ENCODE measurements around the gene ZFAND4. TPM values are rescaled to one million over a fixed set of nuclear protein-coding genes. Genes with fewer than 3 reads are reported as not detected.
"Not testable (repeated sequence)": the region's sequence is repeated elsewhere in the genome, so short reads cannot be mapped to it uniquely, and the experiment has no call there.

ZFAND4 gene
- polyA plus RNA-seq, 3 donors = 4.4 to 5.9 (median 5.1) TPM

DNA sequence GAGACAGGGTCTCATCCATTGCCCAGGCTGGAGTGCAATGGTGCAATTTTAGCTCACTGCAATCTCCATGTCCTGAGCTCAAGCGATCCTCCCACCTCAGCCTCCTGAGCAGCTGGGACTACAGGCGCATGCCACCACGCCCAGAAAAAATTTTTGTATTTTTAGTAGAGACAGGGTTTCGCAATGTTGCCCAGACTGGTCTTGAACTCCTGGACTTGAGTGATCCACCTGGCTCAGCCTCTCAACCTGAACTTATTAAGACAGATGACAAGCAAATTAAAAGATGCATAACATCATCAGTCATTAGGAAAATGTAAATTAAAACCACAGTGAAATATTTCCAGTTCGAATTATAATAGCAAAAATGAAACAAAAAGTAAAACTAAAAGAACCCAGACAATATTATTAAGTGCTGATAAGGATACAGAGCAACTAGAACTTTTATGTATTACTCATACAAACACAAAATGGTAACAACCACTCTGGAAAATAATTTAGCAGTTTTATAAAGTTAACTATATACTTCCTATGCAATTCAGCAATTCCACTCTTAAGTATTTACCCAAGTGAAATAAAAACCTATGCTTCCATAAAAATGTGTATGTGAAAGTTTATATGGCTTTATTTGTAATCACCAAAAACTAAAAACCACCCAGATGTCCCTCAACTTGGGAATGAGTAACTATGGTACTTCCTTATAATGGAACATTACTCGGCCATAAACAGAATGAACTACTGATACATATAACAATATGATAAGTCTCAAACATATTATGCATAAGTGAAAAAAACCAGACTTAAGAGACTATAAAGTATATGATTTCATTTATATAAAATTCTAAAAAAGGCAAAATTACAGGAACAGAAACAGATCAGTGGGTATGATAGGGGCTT, 15.3 kb downstream of the ZFAND4 start:
- DNase-seq = no peak
- H3K9me3 ChIP-seq (replicated peaks in 1 of 2; ENCODE audit: control insufficient read depth in 1 of 2, insufficient read depth in 1 of 2, low read length in 2 of 2) = peaks cover 6 to 11% of the 10 kb centered on the region in 2 donors
- intact Hi-C loops (cut with micrococcal nuclease) = no loop called here
- no peak overlapping the region for H3K27ac ChIP-seq (ENCODE audit: low read depth in 1 of 2, low read length in 2 of 2)
- no peak overlapping the region for H3K9ac ChIP-seq (ENCODE audit: insufficient read depth, low read length, poor library complexity, severe bottlenecking)
- peaks cover 9 to 29% (median 20%) of the 10 kb centered on the region in 7 donors for H3K9me3 Mint-ChIP-seq
- H3K79me2 ChIP-seq (ENCODE audit: insufficient read depth, low read length) = no peaks in the 10 kb centered on the region
- no peak overlapping the region for H2AFZ ChIP-seq (ENCODE audit: insufficient read depth, low read depth, low read length, poor library complexity, severe bottlenecking)
- no peaks in the 10 kb centered on the region for H3K4me1 Mint-ChIP-seq
- H3K4me3 ChIP-seq (replicated peaks in 1 of 3; ENCODE audit: low read depth in 2 of 3, low read length in 3 of 3) = no peak overlapping the region
- no peaks in the 10 kb centered on the region for H4K20me1 ChIP-seq (ENCODE audit: insufficient read depth, low read length)
- H3K4me2 ChIP-seq (replicated peaks; ENCODE audit: extremely low read depth, low read length, poor library complexity, severe bottlenecking) = no peak overlapping the region
- no CpG with 5 or more reads among the region's 6 CpGs for WGBS (ENCODE audit: insufficient coverage)
- H3K27me3 ChIP-seq (ENCODE audit: control insufficient read depth in 2 of 2, insufficient read depth in 2 of 2, low read length in 2 of 2) = no peaks in the 10 kb centered on the region
- no peaks in the 10 kb centered on the region for H3K27me3 Mint-ChIP-seq (ENCODE audit: low read depth in 3 of 3)
- peaks cover 31 to 50% of the 10 kb centered on the region in 2 donors for H3K36me3 Mint-ChIP-seq
- peak overlapping the region in 3 of 7 donors; percentile 2 to 34 (median 4) for H3K27ac Mint-ChIP-seq
- no peak for TF ChIP-seq CTCF (IDR thresholded peaks at IDR 0.05)
- H3K36me3 ChIP-seq (replicated peaks in 1 of 2; ENCODE audit: control insufficient read depth in 1 of 2, insufficient read depth in 2 of 2, low read length in 2 of 2) = peaks cover 3 to 19% of the 10 kb centered on the region in 2 donors
- H3K4me3 Mint-ChIP-seq = no peak overlapping the region
- H3K4me1 ChIP-seq (ENCODE audit: control insufficient read depth in 1 of 2, insufficient read depth in 2 of 2, low read length in 2 of 2) = no peaks in the 10 kb centered on the region

- H3K9ac ChIP-seq (ENCODE audit: insufficient read depth, low read length, poor library complexity, severe bottlenecking) = no peak overlapping the region
- no peak overlapping the region for H3K4me2 ChIP-seq (replicated peaks; ENCODE audit: extremely low read depth, low read length, poor library complexity, severe bottlenecking)
- H3K36me3 Mint-ChIP-seq = peaks cover 25 to 38% of the 10 kb centered on the region in 2 donors
Observed at GRCh38 chr10:45655219-45655618, 17.4 kb downstream of the ZFAND4 start.

DNA sequence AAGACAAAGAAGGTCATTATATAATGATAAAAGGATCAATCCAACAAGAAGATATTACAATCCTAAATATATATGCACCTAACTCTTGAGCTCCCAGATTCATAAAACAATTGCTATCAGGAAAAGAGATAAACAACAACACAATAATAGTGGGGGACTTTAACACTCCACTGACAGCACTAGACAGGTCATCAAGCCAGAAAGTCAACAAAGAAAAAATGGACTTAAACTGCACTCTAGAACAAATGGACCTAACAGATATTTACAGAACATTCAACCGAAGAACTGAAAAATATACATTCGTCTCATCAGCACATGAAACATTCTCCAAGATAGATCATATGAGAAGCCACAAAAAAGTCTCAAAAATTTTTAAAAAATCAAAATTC, 17.8 kb downstream of the ZFAND4 start:
- H3K4me1 ChIP-seq (ENCODE audit: control insufficient read depth in 1 of 2, insufficient read depth in 2 of 2, low read length in 2 of 2); H3K9me3 Mint-ChIP-seq; H3K79me2 ChIP-seq (ENCODE audit: insufficient read depth, low read length); H3K27ac Mint-ChIP-seq; H2AFZ ChIP-seq (ENCODE audit: insufficient read depth, low read depth, low read length, poor library complexity, severe bottlenecking); DNase-seq; intact Hi-C loops (cut with micrococcal nuclease); H3K4me3 ChIP-seq (replicated peaks in 1 of 3; ENCODE audit: low read depth in 2 of 3, low read length in 3 of 3); H3K9me3 ChIP-seq (replicated peaks in 1 of 2; ENCODE audit: control insufficient read depth in 1 of 2, insufficient read depth in 1 of 2, low read length in 2 of 2); H4K20me1 ChIP-seq (ENCODE audit: insufficient read depth, low read length); H3K27me3 Mint-ChIP-seq (ENCODE audit: low read depth in 3 of 3); H3K4me2 ChIP-seq (replicated peaks; ENCODE audit: extremely low read depth, low read length, poor library complexity, severe bottlenecking); H3K4me3 Mint-ChIP-seq; H3K27ac ChIP-seq (ENCODE audit: low read depth in 1 of 2, low read length in 2 of 2); H3K27me3 ChIP-seq (ENCODE audit: control insufficient read depth in 2 of 2, insufficient read depth in 2 of 2, low read length in 2 of 2); H3K4me1 Mint-ChIP-seq; H3K9ac ChIP-seq (ENCODE audit: insufficient read depth, low read length, poor library complexity, severe bottlenecking): not testable (repeated sequence)
- WGBS (ENCODE audit: insufficient coverage) = 100% methylated on average over 1 of the region's 2 CpGs
- peaks cover 24 to 34% of the 10 kb centered on the region in 2 donors for H3K36me3 Mint-ChIP-seq
- peaks cover 4 to 20% of the 10 kb centered on the region in 2 donors for H3K36me3 ChIP-seq (replicated peaks in 1 of 2; ENCODE audit: control insufficient read depth in 1 of 2, insufficient read depth in 2 of 2, low read length in 2 of 2)

More at GRCh38 chr10:45655219-45655618, 17.4 kb downstream of the ZFAND4 start:
- no peaks in the 10 kb centered on the region for H3K27me3 ChIP-seq (ENCODE audit: control insufficient read depth in 2 of 2, insufficient read depth in 2 of 2, low read length in 2 of 2)
- no peak for DNase-seq
- no peak overlapping the region for H3K4me3 ChIP-seq (replicated peaks in 1 of 3; ENCODE audit: low read depth in 2 of 3, low read length in 3 of 3)
- no peaks in the 10 kb centered on the region for H3K4me1 Mint-ChIP-seq
- no peaks in the 10 kb centered on the region for H3K79me2 ChIP-seq (ENCODE audit: insufficient read depth, low read length)
- peaks cover 0 to 4% of the 10 kb centered on the region in 2 donors for H3K9me3 ChIP-seq (replicated peaks in 1 of 2; ENCODE audit: control insufficient read depth in 1 of 2, insufficient read depth in 1 of 2, low read length in 2 of 2)
- TF ChIP-seq CTCF (IDR thresholded peaks at IDR 0.05) = no peak
- H3K9me3 Mint-ChIP-seq = peaks cover 2 to 14% (median 6%) of the 10 kb centered on the region in 7 donors
- intact Hi-C loops (cut with micrococcal nuclease) = no loop called here
- H3K36me3 ChIP-seq (replicated peaks in 1 of 2; ENCODE audit: control insufficient read depth in 1 of 2, insufficient read depth in 2 of 2, low read length in 2 of 2) = peaks cover 4 to 24% of the 10 kb centered on the region in 2 donors
- no peaks in the 10 kb centered on the region for H3K4me1 ChIP-seq (ENCODE audit: control insufficient read depth in 1 of 2, insufficient read depth in 2 of 2, low read length in 2 of 2)
- H3K27me3 Mint-ChIP-seq (ENCODE audit: low read depth in 3 of 3) = no peaks in the 10 kb centered on the region
- H4K20me1 ChIP-seq (ENCODE audit: insufficient read depth, low read length) = no peaks in the 10 kb centered on the region
- no peak overlapping the region for H3K4me3 Mint-ChIP-seq
- no peak overlapping the region for H2AFZ ChIP-seq (ENCODE audit: insufficient read depth, low read depth, low read length, poor library complexity, severe bottlenecking)
- no peak overlapping the region for H3K27ac Mint-ChIP-seq
- no peak overlapping the region for H3K27ac ChIP-seq (ENCODE audit: low read depth in 1 of 2, low read length in 2 of 2)
